B cell (primary cell): ENCODE results near the gene TCEAL2.
"Not testable (repeated sequence)": the region's sequence is repeated elsewhere in the genome, so short reads cannot be mapped to it uniquely, and the experiment has no call there.

Experiments
- EZH2 ChIP-seq: IDR thresholded peaks from 2 replicates; pipeline ENCODE4 v1.6.1; 2012; ENCODE audit warnings: borderline replicate concordance, low read depth, mild to moderate bottlenecking, moderate library complexity, low read length; ENCODE audit not compliant: insufficient read depth, poor library complexity, severe bottlenecking
- TF ChIP-seq, protein P1 (sequence below): fragments of 200-600 bp; IDR thresholded peaks from one replicate; pipeline ENCODE4 v1.8.0; 2022; ENCODE audit warnings: antibody characterized with exemption, mild to moderate bottlenecking

DNA sequence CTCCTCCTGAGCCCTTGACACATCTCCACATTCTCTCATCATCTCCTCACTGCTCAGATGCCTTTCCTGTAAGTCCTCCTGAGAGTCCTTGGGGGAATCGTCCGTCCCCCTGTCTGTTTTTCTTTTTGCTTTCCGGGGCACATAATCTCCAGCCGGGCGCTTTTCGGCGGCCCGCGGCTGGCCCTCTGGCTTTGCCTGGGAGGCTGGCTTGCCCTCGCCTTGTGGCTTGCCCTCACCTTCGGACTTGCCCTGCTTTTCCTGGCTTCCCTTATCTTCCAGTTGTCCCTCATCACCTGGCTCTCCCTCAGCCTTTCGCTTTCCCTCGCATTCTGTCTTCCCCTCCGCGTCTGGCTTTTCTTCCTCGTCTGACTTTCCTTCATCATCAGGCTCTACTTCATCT is 15.4 kb downstream of the TCEAL2 start:
- TF ChIP-seq, protein P1, sequence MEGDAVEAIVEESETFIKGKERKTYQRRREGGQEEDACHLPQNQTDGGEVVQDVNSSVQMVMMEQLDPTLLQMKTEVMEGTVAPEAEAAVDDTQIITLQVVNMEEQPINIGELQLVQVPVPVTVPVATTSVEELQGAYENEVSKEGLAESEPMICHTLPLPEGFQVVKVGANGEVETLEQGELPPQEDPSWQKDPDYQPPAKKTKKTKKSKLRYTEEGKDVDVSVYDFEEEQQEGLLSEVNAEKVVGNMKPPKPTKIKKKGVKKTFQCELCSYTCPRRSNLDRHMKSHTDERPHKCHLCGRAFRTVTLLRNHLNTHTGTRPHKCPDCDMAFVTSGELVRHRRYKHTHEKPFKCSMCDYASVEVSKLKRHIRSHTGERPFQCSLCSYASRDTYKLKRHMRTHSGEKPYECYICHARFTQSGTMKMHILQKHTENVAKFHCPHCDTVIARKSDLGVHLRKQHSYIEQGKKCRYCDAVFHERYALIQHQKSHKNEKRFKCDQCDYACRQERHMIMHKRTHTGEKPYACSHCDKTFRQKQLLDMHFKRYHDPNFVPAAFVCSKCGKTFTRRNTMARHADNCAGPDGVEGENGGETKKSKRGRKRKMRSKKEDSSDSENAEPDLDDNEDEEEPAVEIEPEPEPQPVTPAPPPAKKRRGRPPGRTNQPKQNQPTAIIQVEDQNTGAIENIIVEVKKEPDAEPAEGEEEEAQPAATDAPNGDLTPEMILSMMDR = not testable (repeated sequence)
- not testable (repeated sequence) for TF ChIP-seq EZH2
